SK-N-MC (cell line): ENCODE data around the gene KCND2.

Experiments used
- EZH2 ChIP-seq: fragments of 200-600 bp; sonication (generic); IDR thresholded peaks from one replicate; pipeline ENCODE4 v1.6.1; 2017; ENCODE audit warnings: antibody characterized with exemption
- POLR2AphosphoS5 ChIP-seq: IDR thresholded peaks from 2 replicates; pipeline ENCODE4 v1.6.1; 2012; ENCODE audit warnings: mild to moderate bottlenecking, low read depth, low read length, borderline replicate concordance

GRCh38 chr7:120260111-120260510 lies 12.9 kb upstream of the KCND2 start:
- no peak for TF ChIP-seq POLR2AphosphoS5
- no peak for TF ChIP-seq EZH2
